Esophagus (tissue), 2 donors: ENCODE measurements around the gene MACROD2. TPM values are rescaled to one million over a fixed set of nuclear protein-coding genes. Genes with fewer than 3 reads are reported as not detected.
"Not testable (repeated sequence)": the region's sequence is repeated elsewhere in the genome, so short reads cannot be mapped to it uniquely, and the experiment has no call there.

ENCODE experiments used
- H3K27ac ChIP-seq, 2 donors: one replicate each; pipeline ENCODE4 v1.5.1; 2013; ENCODE audit warnings: low read depth in 2 of 2, mild to moderate bottlenecking in 2 of 2, inconsistent platforms in 1 of 2, low read length in 1 of 2, moderate library complexity in 1 of 2
- H3K27me3 ChIP-seq, 2 donors: one replicate each; pipeline ENCODE4 v1.6.1; 2013; ENCODE audit warnings: low read length in 2 of 2, control low read depth in 1 of 2, mild to moderate bottlenecking in 1 of 2; ENCODE audit not compliant: insufficient read depth in 2 of 2, control insufficient read depth in 1 of 2
- H3K36me3 ChIP-seq, 2 donors: one replicate each; pipeline ENCODE4 v1.6.1; 2013; ENCODE audit warnings: low read length in 1 of 2; ENCODE audit not compliant: control insufficient read depth in 2 of 2, insufficient read depth in 2 of 2
- H3K4me1 ChIP-seq, 2 donors: one replicate each; pipeline ENCODE4 v1.6.1; 2013; ENCODE audit warnings: low read length in 1 of 2; ENCODE audit not compliant: control insufficient read depth in 2 of 2, insufficient read depth in 2 of 2
- H3K4me3 ChIP-seq, 2 donors: one replicate each; pipeline ENCODE4 v1.5.1; 2013; ENCODE audit warnings: low read length in 2 of 2, mild to moderate bottlenecking in 2 of 2, low read depth in 1 of 2, moderate library complexity in 1 of 2
- H3K9me3 ChIP-seq, 2 donors: one replicate each; pipeline ENCODE4 v1.6.1; 2013; ENCODE audit warnings: mild to moderate bottlenecking in 2 of 2, low read depth in 1 of 2, low read length in 1 of 2, moderate library complexity in 1 of 2; ENCODE audit not compliant: control insufficient read depth in 2 of 2, insufficient read depth in 1 of 2
- WGBS, 2 donors: extraction: QIAGEN DNeasy Blood & Tissue Kit; methylation state at CpG; one replicate each; pipeline ENCODE4 v1.1.7; 2013; 5-methylcytosine and 5-hydroxymethylcytosine counted together
- polyA plus RNA-seq, 2 donors: library from polyadenylated mRNA; stranded (reverse); fragments of 200-250 nt; gene quantifications; one replicate each; pipeline ENCODE4 v1.2.3, GENCODE V29; 2013
- donor health status: healthy with polysubstance abuse.
- donor health status: Bipolar disorder and iron deficiency.

The MACROD2 gene
- polyA plus RNA-seq: 1 to 10 TPM in 1 of 2 donors, under 1 TPM in 1; 0.64 to 1.9 TPM

DNA sequence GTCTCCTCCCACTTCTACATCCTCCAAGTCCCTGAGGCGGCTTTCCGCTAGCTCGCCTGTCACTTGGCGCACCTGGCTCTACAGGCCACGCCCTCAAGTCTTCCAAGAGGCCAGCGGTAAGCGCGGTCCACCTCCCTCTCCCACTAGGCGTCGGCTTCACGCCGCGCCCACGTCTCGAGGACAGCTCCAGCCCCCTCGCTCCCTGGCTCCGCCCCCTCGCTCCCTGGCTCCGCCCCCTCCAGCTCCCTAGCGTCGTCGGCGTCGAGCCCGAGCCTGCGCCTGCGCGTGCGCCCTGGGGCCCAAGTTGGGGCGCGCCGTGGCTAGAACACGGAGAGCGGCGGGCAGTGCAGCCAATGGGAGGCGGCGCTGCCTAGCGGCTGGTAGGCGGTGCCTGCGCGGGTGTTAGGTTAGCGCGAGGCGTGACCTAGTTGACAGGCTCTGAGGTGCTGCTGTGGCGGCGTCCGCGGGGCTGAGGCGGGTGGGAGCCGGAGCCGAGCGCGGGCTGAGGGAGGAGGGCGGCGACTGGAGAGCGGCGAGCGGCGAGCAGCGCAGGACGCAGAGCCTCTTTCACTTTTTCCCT, at the start of gene MACROD2:
Gene MACROD2 (plus strand): TSS at position 431 of the 580 bp plus-strand sequence.
- 5 to 8% methylated on average over 45 to 61 of the region's 61 CpGs for WGBS, 2 donors
- Histone ChIP-seq H3K4me3 (peak within 1 kb of the TSS; percentile 74 to 75), H3K27ac (peak within 1 kb of the TSS; percentile 64 to 66)

DNA sequence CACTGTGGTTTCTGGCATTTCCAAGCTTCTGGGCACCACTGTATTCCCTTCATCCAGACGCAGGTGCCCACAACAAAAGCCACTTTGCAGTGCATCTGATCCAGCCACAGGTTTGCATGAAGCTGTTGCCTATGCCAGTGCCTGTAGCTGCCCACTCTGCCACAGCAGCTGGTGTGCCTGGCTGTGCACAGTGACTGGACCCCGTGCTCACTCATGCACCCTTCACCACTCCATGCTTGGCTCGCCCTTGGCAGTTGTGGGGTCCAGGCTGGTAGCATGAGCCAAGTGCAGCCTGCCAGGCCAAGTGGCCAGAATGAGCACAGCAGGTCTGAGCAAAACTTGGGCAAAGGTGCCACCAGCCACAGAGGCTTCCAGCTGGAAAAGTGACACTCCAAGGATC, 47.6 kb upstream of the MACROD2 start:
- H3K9me3 ChIP-seq: peaks cover 3 to 6% of the 10 kb centered on the region in 2 donors
- no peaks in the 10 kb centered on the region for H3K27me3 ChIP-seq
- 77 to 82% methylated on average over 3 of the region's 3 CpGs for WGBS, 2 donors
- no peak overlapping the region for H3K4me3 ChIP-seq
- H3K4me1 ChIP-seq: no peaks in the 10 kb centered on the region
- no peak overlapping the region for H3K27ac ChIP-seq
- H3K36me3 ChIP-seq: no peaks in the 10 kb centered on the region

More for the DNA sequence above, at the start of gene MACROD2:
- Histone ChIP-seq H3K36me3 (no peaks in the 10 kb centered on the region), H3K27me3 (no peaks in the 10 kb centered on the region), H3K9me3 (peaks cover 0 to 2% of the 10 kb centered on the region in 2 donors), H3K4me1 (no peaks in the 10 kb centered on the region)

DNA sequence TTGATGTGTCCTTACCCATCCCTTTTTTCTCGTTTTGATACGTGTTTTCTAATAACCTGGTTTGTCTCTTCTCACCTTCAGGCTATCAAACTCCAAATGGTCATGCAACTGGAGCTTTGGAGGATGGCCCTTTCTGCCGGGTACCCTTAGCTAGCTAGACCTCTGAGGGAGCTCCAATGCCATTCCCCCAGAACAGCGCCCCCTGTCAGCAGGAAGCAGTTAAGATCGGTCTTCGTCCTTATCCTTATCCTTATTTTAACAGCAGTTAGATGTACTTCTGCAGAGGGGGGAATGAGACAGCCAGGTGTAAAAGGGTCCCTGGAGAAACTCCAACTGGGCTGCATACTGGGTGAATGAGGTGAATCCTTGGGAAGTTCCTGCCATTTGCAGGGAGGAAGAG, 42.1 kb upstream of the MACROD2 start:
- no peak overlapping the region for H3K4me3 ChIP-seq
- H3K4me1 ChIP-seq: no peaks in the 10 kb centered on the region
- H3K27ac ChIP-seq: no peak overlapping the region
- WGBS, 2 donors: 65 to 69% methylated on average over 6 of the region's 6 CpGs
- H3K27me3 ChIP-seq: no peaks in the 10 kb centered on the region
- H3K36me3 ChIP-seq: no peaks in the 10 kb centered on the region
- no peaks in the 10 kb centered on the region for H3K9me3 ChIP-seq

DNA sequence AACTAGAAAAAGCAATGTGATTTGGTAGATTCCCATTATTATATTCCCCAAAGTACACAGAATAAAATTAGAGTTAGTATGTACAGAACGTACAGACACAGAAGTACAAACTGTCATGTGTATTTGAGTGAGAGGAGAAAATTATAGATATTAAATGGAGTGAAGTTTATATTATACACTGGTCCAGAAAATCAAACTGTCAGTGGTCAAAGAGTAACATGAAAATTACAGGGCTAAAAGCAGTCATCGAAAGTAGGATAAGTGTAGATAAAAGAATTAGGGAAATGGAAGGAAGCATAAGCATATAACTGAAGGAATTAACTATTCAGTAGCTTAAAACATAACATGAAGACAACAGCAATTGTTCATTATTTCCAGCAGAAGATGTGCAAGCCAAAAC, 35.2 kb upstream of the MACROD2 start:
- H3K4me3 ChIP-seq: no peak overlapping the region
- no peaks in the 10 kb centered on the region for H3K9me3 ChIP-seq
- H3K27ac ChIP-seq: no peak overlapping the region
- WGBS, 2 donors: 63 to 70% methylated on average over 2 of the region's 2 CpGs
- no peaks in the 10 kb centered on the region for H3K4me1 ChIP-seq
- H3K36me3 ChIP-seq: no peaks in the 10 kb centered on the region
- no peaks in the 10 kb centered on the region for H3K27me3 ChIP-seq

DNA sequence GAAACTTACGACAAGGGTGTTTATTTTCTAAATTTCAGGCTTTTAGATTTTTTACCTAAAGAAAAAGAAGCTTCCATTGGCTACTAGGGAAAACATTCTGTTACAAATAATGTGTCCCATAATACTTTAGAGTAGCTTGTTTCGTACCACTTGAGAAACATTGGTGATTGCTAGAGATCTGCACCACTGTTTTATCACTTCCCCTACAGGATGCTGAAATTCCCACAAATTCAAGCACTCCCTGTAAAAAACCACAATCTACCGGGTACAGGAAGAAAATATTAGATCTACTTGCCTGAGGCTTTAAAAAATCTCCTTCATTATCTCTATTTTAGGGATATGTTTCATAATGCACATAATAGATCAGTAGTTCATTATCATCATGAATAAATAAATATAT, 34.8 kb upstream of the MACROD2 start:
- no peaks in the 10 kb centered on the region for H3K36me3 ChIP-seq

DNA sequence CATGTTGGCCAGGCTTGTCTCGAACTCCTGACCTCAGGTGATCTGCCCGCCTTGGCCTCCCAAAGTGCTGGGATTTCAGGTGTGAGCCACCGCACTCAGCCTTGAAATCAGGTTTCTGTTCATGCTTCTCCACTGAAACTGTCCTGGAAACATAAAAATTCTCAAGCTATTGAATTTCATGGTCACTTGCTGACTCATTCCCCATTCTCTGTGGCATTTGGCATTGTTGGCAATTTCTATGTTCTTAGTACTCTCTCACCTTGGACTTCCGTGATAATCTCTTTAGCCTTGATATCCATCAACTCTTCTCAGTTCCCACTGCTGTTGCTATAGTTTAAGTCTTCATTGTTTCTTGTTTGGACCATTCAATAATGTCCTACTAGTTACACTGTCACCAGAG, 11.1 kb upstream of the MACROD2 start:
- 71 to 80% methylated on average over 4 of the region's 4 CpGs for WGBS, 2 donors
- Histone ChIP-seq H3K4me3 (no peak overlapping the region), H3K27ac (no peak overlapping the region), H3K27me3 (no peaks in the 10 kb centered on the region), H3K4me1 (no peaks in the 10 kb centered on the region), H3K9me3 (no peaks in the 10 kb centered on the region), H3K36me3 (no peaks in the 10 kb centered on the region)

More for the DNA sequence above, 34.8 kb upstream of the MACROD2 start:
- Histone ChIP-seq H3K4me1 (no peaks in the 10 kb centered on the region), H3K9me3 (no peaks in the 10 kb centered on the region), H3K4me3 (no peak overlapping the region), H3K27ac (no peak overlapping the region), H3K27me3 (no peaks in the 10 kb centered on the region)
- WGBS, 2 donors: 65 to 70% methylated on average over 3 of the region's 3 CpGs

DNA sequence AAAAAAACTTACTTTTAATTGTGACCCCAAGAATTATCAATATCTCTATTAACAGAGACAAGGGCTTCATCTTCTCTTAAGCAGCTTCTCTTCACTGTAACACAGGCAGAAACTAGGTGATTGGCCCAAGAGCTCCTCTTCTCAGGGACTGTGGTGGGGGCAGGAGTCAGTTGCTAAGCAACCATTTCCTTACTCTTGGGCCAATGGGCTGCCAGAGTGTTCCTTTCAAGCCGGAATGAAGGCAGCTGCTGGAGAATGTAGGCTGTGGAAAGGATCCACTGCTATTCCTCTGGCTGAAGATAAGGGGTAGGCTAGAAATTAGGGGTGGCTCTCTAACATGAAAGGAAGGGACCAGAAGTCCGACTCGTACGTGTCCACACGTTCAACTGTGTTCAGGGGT, 4.9 kb upstream of the MACROD2 start, which contains the start of gene SEL1L2:
Gene SEL1L2 (minus strand): TSS at position 150 of the 400 bp plus-strand sequence. CDS start 80 bp downstream, at position 70.
- Histone ChIP-seq H3K4me3 (no peak within 1 kb of the TSS), H3K9me3 (peaks cover 0 to 2% of the 10 kb centered on the region in 2 donors), H3K27me3 (no peaks in the 10 kb centered on the region), H3K4me1 (no peaks in the 10 kb centered on the region), H3K36me3 (no peaks in the 10 kb centered on the region), H3K27ac (no peak within 1 kb of the TSS)
- 43 to 46% methylated on average over 5 of the region's 5 CpGs for WGBS, 2 donors

DNA sequence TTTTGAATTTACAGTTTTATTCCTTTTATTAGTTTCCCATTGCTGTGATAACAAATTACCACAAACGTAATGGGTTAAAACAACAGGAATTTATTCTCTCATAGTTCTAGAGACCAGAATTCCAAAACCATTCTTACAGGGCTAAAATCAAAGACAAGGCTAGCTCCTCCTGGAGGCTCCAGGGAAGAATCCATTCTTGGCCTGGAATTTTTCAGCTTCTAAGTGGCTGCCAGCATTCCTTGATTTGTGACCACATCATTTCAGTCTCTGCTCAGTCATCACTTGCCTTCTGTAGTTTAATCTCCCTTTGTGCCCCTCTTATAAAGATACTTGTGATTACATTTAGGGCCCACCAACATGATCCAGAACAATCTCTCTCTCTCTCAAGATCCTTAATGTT, 4.0 kb upstream of the MACROD2 start:
- H3K4me1 ChIP-seq: no peaks in the 10 kb centered on the region
- 80 to 90% methylated on average over 1 of the region's 1 CpG for whole genome bisulfite sequencing, 2 donors
- H3K4me3 ChIP-seq: no peak overlapping the region
- peaks cover 0 to 2% of the 10 kb centered on the region in 2 donors for H3K9me3 ChIP-seq
- H3K36me3 ChIP-seq: no peaks in the 10 kb centered on the region
- H3K27ac ChIP-seq: no peak overlapping the region
- no peaks in the 10 kb centered on the region for H3K27me3 ChIP-seq

DNA sequence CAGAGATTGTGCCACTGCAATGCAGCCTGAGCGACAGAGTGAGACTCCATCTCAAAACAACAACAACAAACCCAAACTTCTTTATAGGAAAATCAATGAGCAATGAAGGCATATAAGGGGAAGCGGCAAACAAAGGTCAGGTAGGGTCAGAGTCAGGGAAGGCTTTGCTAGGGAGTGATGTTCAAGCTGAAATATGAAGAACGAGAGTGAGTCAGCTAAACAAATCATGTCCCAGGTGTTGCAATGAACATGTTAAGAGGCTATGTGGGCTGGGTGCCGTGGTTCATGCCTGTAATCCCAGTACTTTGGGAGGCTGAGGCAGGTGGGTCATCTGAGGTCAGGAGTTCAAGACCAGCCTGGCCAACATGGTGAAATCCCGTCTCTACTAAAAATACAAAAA, 3.4 kb upstream of the MACROD2 start:
- H3K27ac ChIP-seq, H3K4me1 ChIP-seq, H3K27me3 ChIP-seq, H3K4me3 ChIP-seq, H3K36me3 ChIP-seq, H3K9me3 ChIP-seq: not testable (repeated sequence)
- WGBS, 2 donors: 92% methylated on average over 5 of the region's 5 CpGs

- Histone ChIP-seq H3K36me3 (no peaks in the 10 kb centered on the region), H3K4me1 (no peaks in the 10 kb centered on the region), H3K9me3 (peaks cover 0 to 2% of the 10 kb centered on the region in 2 donors), H3K27me3 (no peaks in the 10 kb centered on the region), H3K27ac (peak overlapping the region in 1 of 2 donors; percentile 64), H3K4me3 (peak overlapping the region; percentile 74 to 75)
- 1 to 3% methylated on average over 28 to 52 of the region's 52 CpGs for WGBS, 2 donors
Observed at GRCh38 chr20:13995841-13996240, 525 bp downstream of the MACROD2 start.
